HEK293T (cell line): ENCODE measurements around the gene MDFI.

Experiments
- CTCF ChIA-PET: fragments of 350-600 bp; formaldehyde crosslinking; extraction: SDS; loops from one replicate; lab custom pipeline; 2021; ENCODE audit warnings: antibody characterized with exemption, inconsistent platforms; lab: Yijun Ruan, JAX
- POLR2A ChIA-PET: fragments of 350-600 bp; formaldehyde crosslinking; extraction: SDS; loops from one replicate; lab custom pipeline; 2020; ENCODE audit warnings: antibody characterized with exemption, inconsistent platforms; lab: Yijun Ruan, JAX
- DNase-seq: peaks from one replicate; pipeline ENCODE4 v3.0.0; 2012; ENCODE audit warnings: mixed read lengths; ENCODE audit errors: extremely low spot score
- ARNT ChIP-seq: fragments of 450-650 bp; IDR thresholded peaks from 2 replicates; pipeline ENCODE4 v1.6.1; 2017; ENCODE audit warnings: mild to moderate bottlenecking
- BHLHE40 ChIP-seq: fragments of 450-650 bp; IDR thresholded peaks from 2 replicates; pipeline ENCODE4 v1.6.1; 2016; ENCODE audit warnings: mild to moderate bottlenecking, moderate library complexity, borderline replicate concordance
- CTBP1 ChIP-seq: fragments of 450-650 bp; IDR thresholded peaks from 2 replicates; pipeline ENCODE4 v1.6.1; 2016; ENCODE audit warnings: borderline replicate concordance
- ELF4 ChIP-seq: fragments of 450-650 bp; IDR thresholded peaks from 2 replicates; pipeline ENCODE4 v1.6.1; 2017; ENCODE audit warnings: antibody characterized with exemption
- FOXA1 ChIP-seq: fragments of 450-650 bp; IDR thresholded peaks from 2 replicates; pipeline ENCODE4 v1.6.1; 2016; ENCODE audit warnings: mild to moderate bottlenecking
- FOXK2 ChIP-seq: fragments of 450-650 bp; IDR thresholded peaks from 2 replicates; pipeline ENCODE4 v1.6.1; 2016; ENCODE audit warnings: mild to moderate bottlenecking
- FOXM1 ChIP-seq: fragments of 450-650 bp; IDR thresholded peaks from 2 replicates; pipeline ENCODE4 v1.6.1; 2017; ENCODE audit warnings: mild to moderate bottlenecking, borderline replicate concordance
- HDGF ChIP-seq: fragments of 450-650 bp; IDR thresholded peaks from 2 replicates; pipeline ENCODE4 v1.6.1; 2017; ENCODE audit warnings: antibody characterized with exemption, borderline replicate concordance
- L3MBTL2 ChIP-seq: fragments of 450-650 bp; conservative IDR thresholded peaks from 2 replicates; pipeline ENCODE4 v1.6.1; 2016; ENCODE audit warnings: mild to moderate bottlenecking
- LEF1 ChIP-seq: fragments of 450-650 bp; IDR thresholded peaks from 2 replicates; pipeline ENCODE4 v1.6.1; 2017; ENCODE audit warnings: mild to moderate bottlenecking, borderline replicate concordance
- NFRKB ChIP-seq: fragments of 450-650 bp; IDR thresholded peaks from 2 replicates; pipeline ENCODE4 v1.6.1; 2016; ENCODE audit warnings: mild to moderate bottlenecking, moderate library complexity
- PKNOX1 ChIP-seq: fragments of 450-650 bp; IDR thresholded peaks from 2 replicates; pipeline ENCODE4 v1.6.1; 2016
- SP1 ChIP-seq: fragments of 450-650 bp; IDR thresholded peaks from 2 replicates; pipeline ENCODE4 v1.6.1; 2017
- SUZ12 ChIP-seq: fragments of 450-650 bp; IDR thresholded peaks from 2 replicates; pipeline ENCODE4 v1.6.1; 2016; ENCODE audit warnings: mild to moderate bottlenecking
- TARDBP ChIP-seq: fragments of 450-650 bp; IDR thresholded peaks from 2 replicates; pipeline ENCODE4 v1.6.1; 2016
- ZNF384 ChIP-seq: fragments of 450-650 bp; IDR thresholded peaks from 2 replicates; pipeline ENCODE4 v1.6.1; 2016

Gene MDFI

GRCh38 chr6:41696788-41697187, 58.5 kb downstream of the MDFI start:
- no peak for DNase-seq
- ChIA-PET CTCF (no interaction called here), POLR2A (no interaction called here)
- TF ChIP-seq HDGF (no peak), FOXK2 (no peak), LEF1 (no peak), SUZ12 (no peak), BHLHE40 (no peak), FOXM1 (no peak)

GRCh38 chr6:41697861-41698781, 59.9 kb downstream of the MDFI start:
- POLR2A ChIA-PET: no interaction called here
- no peak for TF ChIP-seq FOXA1
- no peak for TF ChIP-seq ELF4
- CTCF ChIA-PET: no interaction called here
- no peak for DNase-seq

GRCh38 chr6:41699063-41699462, 60.8 kb downstream of the MDFI start:
- DNase-seq: no peak
- TF ChIP-seq ARNT (no peak), ELF4 (no peak), SP1 (no peak), L3MBTL2 (no peak), SUZ12 (no peak)
- POLR2A ChIA-PET: no interaction called here
- CTCF ChIA-PET: no interaction called here

- TF ChIP-seq FOXA1 (no peak), CTBP1 (no peak), ZNF384 (peak; percentile 4)
- ChIA-PET POLR2A (no interaction called here), CTCF (interaction anchor here (0.8 to 1.1 kb wide), 2 partner anchors 131 to 333 kb away, joined by 4 read pairs; no protein-coding TSS in a partner anchor)
- DNase-seq: no peak
Observed at GRCh38 chr6:41700463-41701347, 62.4 kb downstream of the MDFI start.

- no peak for DNase-seq
- CTCF ChIA-PET: interaction anchor here (0.8 kb wide), 1 partner anchor 47 kb away, joined by 4 read pairs; no protein-coding TSS in a partner anchor
- POLR2A ChIA-PET: interaction anchor here (0.7 kb wide), 1 partner anchor 78 kb away, joined by 3 read pairs; the partner anchor contains the start of gene FRS3
- TF ChIP-seq SUZ12 (no peak), L3MBTL2 (no peak), NFRKB (no peak), SP1 (no peak), FOXA1 (no peak), LEF1 (no peak), ARNT (no peak)
Observed at GRCh38 chr6:41702089-41702745, 63.9 kb downstream of the MDFI start.

GRCh38 chr6:41702771-41703494, 64.7 kb downstream of the MDFI start:
- ChIA-PET POLR2A (interaction anchor here (0.7 kb wide), 1 partner anchor 77 kb away, joined by 3 read pairs; the partner anchor contains the start of gene FRS3), CTCF (interaction anchor here (0.8 kb wide), 1 partner anchor 47 kb away, joined by 4 read pairs; no protein-coding TSS in a partner anchor)
- no peak for TF ChIP-seq L3MBTL2
- no peak for TF ChIP-seq ZNF384
- TF ChIP-seq NFRKB: no peak
- no peak for TF ChIP-seq LEF1
- no peak for TF ChIP-seq TARDBP
- no peak for TF ChIP-seq FOXA1
- TF ChIP-seq FOXK2: no peak
- no peak for TF ChIP-seq BHLHE40
- no peak for TF ChIP-seq HDGF
- no peak for TF ChIP-seq ELF4
- no peak for TF ChIP-seq SP1
- TF ChIP-seq CTBP1: no peak
- TF ChIP-seq SUZ12: no peak
- TF ChIP-seq FOXM1: no peak
- TF ChIP-seq ARNT: no peak
- no peak for TF ChIP-seq PKNOX1
- no peak for DNase-seq
